ENCODE measurements around the gene FAM107B. TPM values are rescaled to one million over a fixed set of nuclear protein-coding genes. Genes with fewer than 3 reads are reported as not detected.

Gene FAM107B
- total and polyA plus RNA-seq, 2 of the 8 experiments (the other 6 are each of a cell fraction or from before 2014, with no cell fraction given), result 7.5 to 28.1 TPM

DNA sequence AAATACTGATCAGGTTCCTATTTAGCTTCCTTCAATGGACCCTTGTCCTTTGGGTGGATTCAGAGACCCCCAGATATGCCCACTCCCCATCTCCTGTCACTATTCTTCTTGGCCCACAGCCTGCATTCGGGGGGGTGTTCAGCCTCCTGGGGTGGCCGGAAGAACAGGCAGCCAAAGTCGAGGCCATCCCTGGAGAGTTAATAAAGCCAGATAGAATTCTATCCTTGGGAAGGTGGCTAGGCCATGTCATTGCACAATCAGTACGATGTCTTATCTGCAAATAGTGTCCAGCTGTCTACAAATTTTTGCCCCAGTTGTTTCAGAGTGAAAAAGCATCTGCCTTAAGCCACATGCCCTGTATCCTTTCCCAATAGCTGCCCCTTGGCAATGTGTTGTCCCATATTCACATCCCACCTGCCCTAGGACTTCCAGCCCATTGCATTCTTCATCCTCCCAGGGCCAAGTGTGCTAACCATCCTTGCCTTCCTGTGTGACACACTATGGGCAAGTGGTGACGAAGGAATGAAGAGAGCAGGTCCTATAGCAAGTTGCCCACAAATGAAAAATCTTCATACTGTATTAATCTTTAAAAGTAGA lies 9.9 kb upstream of the FAM107B start:
- no peak overlapping the region for H2BK120ac ChIP-seq (replicated peaks; ENCODE audit: low read depth, low read length)
- no peaks in the 10 kb centered on the region for H3K23me2 ChIP-seq (ENCODE audit: low read depth, low read length)
- no peak overlapping the region for H3K4ac ChIP-seq (replicated peaks; ENCODE audit: insufficient read length, low read depth, low read length)
- no peaks in the 10 kb centered on the region for H3K79me1 ChIP-seq (ENCODE audit: low read depth, low read length)
- H3K4me2 ChIP-seq (ENCODE audit: insufficient read depth in 1 of 2, low read depth in 2 of 2, low read length in 2 of 2), result no peak overlapping the region
- H3K14ac ChIP-seq (ENCODE audit: insufficient read length), result no peak overlapping the region
- FAIRE-seq (no peak), DNase-seq (ENCODE audit: low read depth in 1 of 2, low spot score in 2 of 2) (no peak)
- H3K79me2 ChIP-seq (ENCODE audit: control insufficient read depth in 1 of 2, insufficient read depth in 2 of 2, low read length in 2 of 2), result no peaks in the 10 kb centered on the region
- no peak overlapping the region for H3K56ac ChIP-seq (replicated peaks; ENCODE audit: insufficient read length, low read depth, low read length)
- H4K20me1 ChIP-seq (replicated peaks in 1 of 2; ENCODE audit: control insufficient read depth in 1 of 2, insufficient read depth in 2 of 2, low read length in 2 of 2), result no peaks in the 10 kb centered on the region
- ChIA-PET POLR2A (ENCODE audit: partially characterized antibody) (no interaction called here), CTCF (ENCODE audit: partially characterized antibody) (no interaction called here)
- H3K4me1 ChIP-seq (replicated peaks in 1 of 4; ENCODE audit: control insufficient read depth in 3 of 4, insufficient read depth in 4 of 4, low read length in 3 of 4), result no peaks in the 10 kb centered on the region
- 87% methylated on average over 5 of the region's 5 CpGs; no CpG with 5 or more reads in 1 of the 2 experiments for WGBS, 2 experiments (ENCODE audit: extremely low coverage in 1 of 2, insufficient coverage in 1 of 2, insufficient read length in 1 of 2, insufficient replicate concordance in 2 of 2, low coverage in 1 of 2, low lambda C conversion rate in 2 of 2, missing lambda C conversion rate in 1 of 2)
- no peak overlapping the region for H2BK5ac ChIP-seq (ENCODE audit: low read depth, low read length)
- no peak overlapping the region for H3K18ac ChIP-seq (ENCODE audit: extremely low read depth, low read length)
- no peaks in the 10 kb centered on the region for H3K36me3 ChIP-seq (ENCODE audit: control insufficient read depth in 2 of 4, insufficient read depth in 4 of 4, low read length in 3 of 4)
- H4K5ac ChIP-seq (ENCODE audit: insufficient read length, low read depth, low read length), result no peak overlapping the region
- no peak overlapping the region for H2AK5ac ChIP-seq (ENCODE audit: low read depth, low read length)
- no peak overlapping the region for H4K91ac ChIP-seq (replicated peaks; ENCODE audit: insufficient read length, low read length)
- H3K27me3 ChIP-seq (replicated peaks in 1 of 4; ENCODE audit: control insufficient read depth in 3 of 4, extremely low read depth in 1 of 4, insufficient read depth in 3 of 4, low read length in 3 of 4), result no peaks in the 10 kb centered on the region
- H3K27ac ChIP-seq (ENCODE audit: low read depth, low read length), result no peak overlapping the region
- no peak overlapping the region for H2BK12ac ChIP-seq (ENCODE audit: low read depth, low read length)
- H2BK20ac ChIP-seq (ENCODE audit: low read length), result no peak overlapping the region
- no peak overlapping the region for H3K23ac ChIP-seq (ENCODE audit: insufficient read length)
- no peak overlapping the region for H2AFZ ChIP-seq (ENCODE audit: low read length)
- no peak overlapping the region for H3K4me3 ChIP-seq (ENCODE audit: extremely low read depth in 1 of 4, insufficient read depth in 2 of 4, low read depth in 3 of 4, low read length in 4 of 4)
- no peak overlapping the region for H3K9ac ChIP-seq (replicated peaks in 1 of 4; ENCODE audit: extremely low read depth in 1 of 4, low read depth in 3 of 4, low read length in 3 of 4)
- no peak overlapping the region for H2BK15ac ChIP-seq (ENCODE audit: low read length)
- no peaks in the 10 kb centered on the region for H3K9me3 ChIP-seq (ENCODE audit: insufficient read depth in 2 of 2, low read depth in 1 of 2, low read length in 1 of 2)
- no peak overlapping the region for H4K8ac ChIP-seq (ENCODE audit: extremely low read depth, insufficient read depth, low read length)
- TF ChIP-seq GTF2F1 (IDR thresholded peaks at IDR 0.05; ENCODE audit: borderline replicate concordance, low read depth, low read length), result no peak
- no peak for TF ChIP-seq BCL11A (IDR thresholded peaks at IDR 0.05; ENCODE audit: low read depth in 2 of 2, low read length in 2 of 2)
- TF ChIP-seq FOSL1 (IDR thresholded peaks at IDR 0.05; ENCODE audit: insufficient read depth, low read depth, low read length), result no peak
- TF ChIP-seq, protein P1, sequence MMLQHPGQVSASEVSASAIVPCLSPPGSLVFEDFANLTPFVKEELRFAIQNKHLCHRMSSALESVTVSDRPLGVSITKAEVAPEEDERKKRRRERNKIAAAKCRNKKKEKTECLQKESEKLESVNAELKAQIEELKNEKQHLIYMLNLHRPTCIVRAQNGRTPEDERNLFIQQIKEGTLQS (IDR thresholded peaks at IDR 0.05; ENCODE audit: insufficient read depth, low read depth, low read length), result no peak
- TF ChIP-seq HDAC6 (IDR thresholded peaks at IDR 0.05; ENCODE audit: low read depth, low read length), result no peak
- no peak for TF ChIP-seq POLR2AphosphoS5 (IDR thresholded peaks at IDR 0.05; ENCODE audit: low read depth, low read length)
- no peak for TF ChIP-seq EGR1 (IDR thresholded peaks at IDR 0.05; ENCODE audit: borderline replicate concordance, low read depth, low read length)
- TF ChIP-seq NANOG (IDR thresholded peaks at IDR 0.05; ENCODE audit: insufficient read depth, low read depth, low read length, poor library complexity, severe bottlenecking), result no peak
- no peak for TF ChIP-seq KDM1A (IDR thresholded peaks at IDR 0.05; ENCODE audit: borderline replicate concordance, low read length)
- TF ChIP-seq, protein P2, sequence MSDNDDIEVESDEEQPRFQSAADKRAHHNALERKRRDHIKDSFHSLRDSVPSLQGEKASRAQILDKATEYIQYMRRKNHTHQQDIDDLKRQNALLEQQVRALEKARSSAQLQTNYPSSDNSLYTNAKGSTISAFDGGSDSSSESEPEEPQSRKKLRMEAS (IDR thresholded peaks at IDR 0.05), result no peak

Measured in H1 (cell line).